ENCODE results near the gene MCF2L2. TPM values are rescaled to one million over a fixed set of nuclear protein-coding genes. Genes with fewer than 3 reads are reported as not detected.

MCF2L2 gene
- total and polyA plus RNA-seq, 2 donors from 2014 or later, result 0.32 to 1.7 TPM

DNA sequence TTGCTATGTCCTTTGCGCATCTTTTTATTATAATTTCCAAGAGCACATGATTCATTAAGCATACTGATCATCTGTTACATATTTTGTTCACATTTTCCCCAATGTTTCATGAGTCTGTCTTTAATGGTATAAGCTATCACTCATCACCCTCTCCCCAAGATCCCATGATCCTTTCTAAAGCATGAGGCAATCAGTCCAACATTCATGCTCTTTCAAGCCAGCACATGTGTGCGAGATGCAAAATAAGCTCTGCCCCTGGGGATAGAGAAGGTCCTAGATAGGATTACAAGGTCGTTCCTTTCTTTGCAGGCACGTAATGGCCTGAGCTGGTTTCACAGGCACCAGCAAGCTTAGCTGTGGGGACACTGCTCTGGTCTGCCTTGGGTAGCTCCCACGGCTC lies 207.6 kb downstream of the MCF2L2 start:
- DNase-seq (no peak), FAIRE-seq (no peak)
- H3K4me1 ChIP-seq (ENCODE audit: control insufficient read depth in 2 of 3, insufficient read depth in 2 of 3, low read depth in 1 of 3, low read length in 3 of 3), result no peaks in the 10 kb centered on the region
- no peak overlapping the region for H3K27ac ChIP-seq (ENCODE audit: low read depth in 2 of 2, low read length in 2 of 2)
- no peak overlapping the region for H3K9ac ChIP-seq (ENCODE audit: low read length in 3 of 3)
- H3K9me3 ChIP-seq (ENCODE audit: control insufficient read depth in 2 of 3, insufficient read depth in 1 of 3, low read length in 3 of 3), result no peaks in the 10 kb centered on the region
- H3K27me3 ChIP-seq (ENCODE audit: control insufficient read depth, insufficient read depth, low read length), result no peaks in the 10 kb centered on the region
- H3K4me3 ChIP-seq (ENCODE audit: low read length in 3 of 3), result no peak overlapping the region
- H3K36me3 ChIP-seq (ENCODE audit: control insufficient read depth in 2 of 3, insufficient read depth in 3 of 3, low read length in 3 of 3), result no peaks in the 10 kb centered on the region
- TF ChIP-seq, protein P1, sequence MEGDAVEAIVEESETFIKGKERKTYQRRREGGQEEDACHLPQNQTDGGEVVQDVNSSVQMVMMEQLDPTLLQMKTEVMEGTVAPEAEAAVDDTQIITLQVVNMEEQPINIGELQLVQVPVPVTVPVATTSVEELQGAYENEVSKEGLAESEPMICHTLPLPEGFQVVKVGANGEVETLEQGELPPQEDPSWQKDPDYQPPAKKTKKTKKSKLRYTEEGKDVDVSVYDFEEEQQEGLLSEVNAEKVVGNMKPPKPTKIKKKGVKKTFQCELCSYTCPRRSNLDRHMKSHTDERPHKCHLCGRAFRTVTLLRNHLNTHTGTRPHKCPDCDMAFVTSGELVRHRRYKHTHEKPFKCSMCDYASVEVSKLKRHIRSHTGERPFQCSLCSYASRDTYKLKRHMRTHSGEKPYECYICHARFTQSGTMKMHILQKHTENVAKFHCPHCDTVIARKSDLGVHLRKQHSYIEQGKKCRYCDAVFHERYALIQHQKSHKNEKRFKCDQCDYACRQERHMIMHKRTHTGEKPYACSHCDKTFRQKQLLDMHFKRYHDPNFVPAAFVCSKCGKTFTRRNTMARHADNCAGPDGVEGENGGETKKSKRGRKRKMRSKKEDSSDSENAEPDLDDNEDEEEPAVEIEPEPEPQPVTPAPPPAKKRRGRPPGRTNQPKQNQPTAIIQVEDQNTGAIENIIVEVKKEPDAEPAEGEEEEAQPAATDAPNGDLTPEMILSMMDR (IDR thresholded peaks at IDR 0.05; ENCODE audit: borderline replicate concordance, extremely low read depth, insufficient read depth), result no peak
- intact Hi-C loops (cut with DNase I), result no loop called here

DNA sequence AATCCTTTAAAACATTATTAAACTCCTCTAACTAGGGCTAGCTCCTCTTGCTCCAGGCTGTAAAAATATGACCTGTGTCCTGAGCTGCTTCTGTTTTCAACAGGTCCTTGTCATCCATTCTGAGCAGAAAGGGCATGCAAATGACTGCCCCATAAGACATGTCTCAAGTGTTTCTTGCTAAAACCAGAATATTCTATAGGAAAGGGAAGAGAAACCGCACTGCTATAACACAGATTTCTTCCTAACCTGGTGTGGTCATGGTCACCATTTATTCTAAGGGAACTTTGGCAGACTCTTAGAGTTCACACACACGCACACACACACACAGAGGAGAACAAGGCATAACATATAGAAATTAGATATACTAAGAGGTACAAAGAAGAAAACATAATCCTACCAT lies 209.6 kb downstream of the MCF2L2 start:
- H3K9me3 ChIP-seq (ENCODE audit: control insufficient read depth in 2 of 3, insufficient read depth in 1 of 3, low read length in 3 of 3), result no peaks in the 10 kb centered on the region
- intact Hi-C loops (cut with DNase I), result no loop called here
- no peak overlapping the region for H3K9ac ChIP-seq (ENCODE audit: low read length in 3 of 3)
- H3K4me1 ChIP-seq (ENCODE audit: control insufficient read depth in 2 of 3, insufficient read depth in 2 of 3, low read depth in 1 of 3, low read length in 3 of 3), result no peaks in the 10 kb centered on the region
- no peaks in the 10 kb centered on the region for H3K36me3 ChIP-seq (ENCODE audit: control insufficient read depth in 2 of 3, insufficient read depth in 3 of 3, low read length in 3 of 3)
- no peak for FAIRE-seq
- H3K27me3 ChIP-seq (ENCODE audit: control insufficient read depth, insufficient read depth, low read length), result no peaks in the 10 kb centered on the region
- H3K4me3 ChIP-seq (ENCODE audit: low read length in 3 of 3), result no peak overlapping the region
- TF ChIP-seq, protein P1 (IDR thresholded peaks at IDR 0.05; ENCODE audit: borderline replicate concordance, extremely low read depth, insufficient read depth), result no peak
- H3K27ac ChIP-seq (ENCODE audit: low read depth in 2 of 2, low read length in 2 of 2), result no peak overlapping the region
- DNase-seq, result no peak

DNA sequence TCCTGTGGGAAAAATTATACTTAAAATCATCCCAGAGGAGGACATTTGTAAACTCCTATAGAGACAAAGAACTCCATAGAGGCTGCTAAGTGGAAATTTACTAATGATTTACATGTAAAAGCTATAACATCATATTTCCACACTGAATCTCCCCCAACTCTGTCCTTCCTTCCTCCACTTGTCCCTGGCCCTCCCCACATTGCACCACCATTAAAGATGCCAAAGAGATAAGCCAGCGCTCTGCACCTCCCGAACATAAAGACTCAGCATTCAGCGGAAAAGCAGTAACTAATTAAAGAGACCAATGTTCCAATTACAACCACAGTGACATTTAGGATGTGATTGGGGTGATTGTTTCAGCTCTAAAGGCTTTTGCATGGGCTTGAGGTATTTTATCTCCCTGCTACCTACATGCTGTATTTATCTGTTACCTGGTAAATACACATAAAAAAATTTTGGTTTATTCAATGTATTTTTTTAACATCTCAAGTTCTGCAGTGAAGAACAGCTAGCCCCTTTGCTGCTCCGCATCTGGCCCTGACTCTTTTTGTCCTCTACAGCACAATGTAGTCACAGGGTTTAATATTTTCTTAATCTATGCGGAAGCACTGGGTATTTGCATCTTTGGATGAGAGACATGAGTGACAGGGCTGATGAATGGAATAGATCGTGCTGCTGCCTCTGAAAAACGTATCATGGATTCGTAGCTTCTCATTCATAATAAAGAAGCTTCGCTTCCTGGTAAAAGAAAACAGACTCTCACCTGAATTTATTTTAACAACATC lies 210.7 kb downstream of the MCF2L2 start:
- no peaks in the 10 kb centered on the region for H3K36me3 ChIP-seq (ENCODE audit: control insufficient read depth in 2 of 3, insufficient read depth in 3 of 3, low read length in 3 of 3)
- intact Hi-C loops (cut with DNase I), result no loop called here
- no peak overlapping the region for H3K4me3 ChIP-seq (ENCODE audit: low read length in 3 of 3)
- no peaks in the 10 kb centered on the region for H3K27me3 ChIP-seq (ENCODE audit: control insufficient read depth, insufficient read depth, low read length)
- H3K27ac ChIP-seq (ENCODE audit: low read depth in 2 of 2, low read length in 2 of 2), result no peak overlapping the region
- H3K4me1 ChIP-seq (ENCODE audit: control insufficient read depth in 2 of 3, insufficient read depth in 2 of 3, low read depth in 1 of 3, low read length in 3 of 3), result no peaks in the 10 kb centered on the region
- no peaks in the 10 kb centered on the region for H3K9me3 ChIP-seq (ENCODE audit: control insufficient read depth in 2 of 3, insufficient read depth in 1 of 3, low read length in 3 of 3)
- H3K9ac ChIP-seq (ENCODE audit: low read length in 3 of 3), result no peak overlapping the region
- FAIRE-seq, result no peak
- TF ChIP-seq, protein P1 (IDR thresholded peaks at IDR 0.05; ENCODE audit: borderline replicate concordance, extremely low read depth, insufficient read depth), result no peak
- no peak for DNase-seq

Measured in kidney (tissue), 14 donors.